Measurements from ENCODE around the gene DNAJB1.

DNA sequence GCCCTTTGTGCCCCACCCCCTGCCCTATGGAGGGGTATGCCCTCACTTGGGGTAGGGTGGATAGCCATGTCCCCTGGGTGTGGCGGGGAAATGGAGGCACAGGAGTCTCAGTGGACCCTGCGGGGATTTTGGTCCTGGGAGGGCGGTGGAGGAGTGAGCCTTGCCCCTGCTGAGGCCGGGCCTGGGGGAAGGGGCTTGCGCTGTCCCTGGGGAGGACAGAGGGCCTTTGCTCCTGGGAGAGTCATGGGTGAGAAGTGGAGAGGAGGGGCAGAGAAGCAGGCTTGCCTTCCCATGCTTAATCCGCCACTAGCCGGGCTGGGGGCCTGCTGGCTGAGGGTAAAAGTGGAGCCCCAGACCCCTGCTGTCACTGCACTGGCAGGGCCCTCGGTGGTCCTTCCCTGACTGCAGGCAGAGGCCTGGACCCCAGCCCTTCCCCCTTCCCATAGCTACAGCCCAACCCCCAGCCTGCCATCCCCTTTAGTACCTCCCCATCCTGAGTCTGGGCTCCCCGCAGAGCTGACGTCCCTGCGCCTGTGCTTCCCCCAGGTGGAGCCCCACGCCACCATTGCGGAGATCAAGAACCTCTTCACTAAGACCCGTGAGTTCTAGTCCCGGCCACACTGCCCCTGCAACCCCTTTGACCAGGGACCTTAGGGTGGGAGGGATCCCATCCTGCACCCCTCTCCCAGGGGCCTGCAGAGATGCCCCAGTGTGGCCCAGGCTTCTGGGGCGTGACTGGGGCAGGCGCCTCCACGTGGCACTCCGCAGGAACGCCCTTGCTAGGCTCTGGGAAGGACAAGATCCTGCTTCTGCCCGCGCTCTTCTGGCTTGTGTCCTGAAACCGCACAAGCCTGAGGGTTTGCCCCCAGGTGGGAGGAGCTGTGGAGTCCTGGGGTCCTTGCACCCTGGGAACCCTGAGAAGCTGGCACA, 44.7 kb upstream of the DNAJB1 start:
- TF ChIP-seq, protein P1, sequence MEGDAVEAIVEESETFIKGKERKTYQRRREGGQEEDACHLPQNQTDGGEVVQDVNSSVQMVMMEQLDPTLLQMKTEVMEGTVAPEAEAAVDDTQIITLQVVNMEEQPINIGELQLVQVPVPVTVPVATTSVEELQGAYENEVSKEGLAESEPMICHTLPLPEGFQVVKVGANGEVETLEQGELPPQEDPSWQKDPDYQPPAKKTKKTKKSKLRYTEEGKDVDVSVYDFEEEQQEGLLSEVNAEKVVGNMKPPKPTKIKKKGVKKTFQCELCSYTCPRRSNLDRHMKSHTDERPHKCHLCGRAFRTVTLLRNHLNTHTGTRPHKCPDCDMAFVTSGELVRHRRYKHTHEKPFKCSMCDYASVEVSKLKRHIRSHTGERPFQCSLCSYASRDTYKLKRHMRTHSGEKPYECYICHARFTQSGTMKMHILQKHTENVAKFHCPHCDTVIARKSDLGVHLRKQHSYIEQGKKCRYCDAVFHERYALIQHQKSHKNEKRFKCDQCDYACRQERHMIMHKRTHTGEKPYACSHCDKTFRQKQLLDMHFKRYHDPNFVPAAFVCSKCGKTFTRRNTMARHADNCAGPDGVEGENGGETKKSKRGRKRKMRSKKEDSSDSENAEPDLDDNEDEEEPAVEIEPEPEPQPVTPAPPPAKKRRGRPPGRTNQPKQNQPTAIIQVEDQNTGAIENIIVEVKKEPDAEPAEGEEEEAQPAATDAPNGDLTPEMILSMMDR (IDR thresholded peaks at IDR 0.05), result no peak
- TF ChIP-seq FOXJ3 (CRISPR knock-in tag; IDR thresholded peaks at IDR 0.05; ENCODE audit: borderline replicate concordance) (no peak), SMAD4 (CRISPR knock-in tag; IDR thresholded peaks at IDR 0.05) (no peak), ZNF317 (CRISPR knock-in tag; IDR thresholded peaks at IDR 0.05; ENCODE audit: borderline replicate concordance, low read depth) (no peak), TP53 (CRISPR knock-in tag; IDR thresholded peaks at IDR 0.05) (no peak)
- TF ChIP-seq, protein P2, sequence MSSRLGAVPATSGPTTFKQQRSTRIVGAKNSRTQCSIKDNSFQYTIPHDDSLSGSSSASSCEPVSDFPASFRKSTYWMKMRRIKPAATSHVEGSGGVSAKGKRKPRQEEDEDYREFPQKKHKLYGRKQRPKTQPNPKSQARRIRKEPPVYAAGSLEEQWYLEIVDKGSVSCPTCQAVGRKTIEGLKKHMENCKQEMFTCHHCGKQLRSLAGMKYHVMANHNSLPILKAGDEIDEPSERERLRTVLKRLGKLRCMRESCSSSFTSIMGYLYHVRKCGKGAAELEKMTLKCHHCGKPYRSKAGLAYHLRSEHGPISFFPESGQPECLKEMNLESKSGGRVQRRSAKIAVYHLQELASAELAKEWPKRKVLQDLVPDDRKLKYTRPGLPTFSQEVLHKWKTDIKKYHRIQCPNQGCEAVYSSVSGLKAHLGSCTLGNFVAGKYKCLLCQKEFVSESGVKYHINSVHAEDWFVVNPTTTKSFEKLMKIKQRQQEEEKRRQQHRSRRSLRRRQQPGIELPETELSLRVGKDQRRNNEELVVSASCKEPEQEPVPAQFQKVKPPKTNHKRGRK (CRISPR knock-in tag; IDR thresholded peaks at IDR 0.05; ENCODE audit: borderline replicate concordance), result no peak

All from WTC11 (cell line).